Measurements from ENCODE around the gene ENDOV.

Gene ENDOV

GRCh38 chr17:80476877-80477646, 62.1 kb downstream of the ENDOV start:
- Histone ChIP-seq H3K79me2 (ENCODE audit: insufficient read depth, low read depth) (no peaks in the 10 kb centered on the region), H3K4me3 (IDR thresholded peaks at IDR 0.05; ENCODE audit: insufficient read depth, low read depth, low read length) (no peak overlapping the region), H3K27ac (no peak overlapping the region), H3K4me2 (no peak overlapping the region), H3K36me3 (ENCODE audit: insufficient read depth) (no peaks in the 10 kb centered on the region), H4K20me1 (ENCODE audit: insufficient read depth) (no peaks in the 10 kb centered on the region), H2AFZ (ENCODE audit: low read depth) (no peak overlapping the region), H3K4me1 (ENCODE audit: low read depth, poor library complexity, severe bottlenecking) (no peaks in the 10 kb centered on the region), H3K27me3 (ENCODE audit: insufficient read depth, low read depth) (peaks cover 74% of the 10 kb centered on the region), H3K9ac (no peak overlapping the region)
- TF ChIP-seq CTCF (conservative IDR thresholded peaks at IDR 0.05; ENCODE audit: low read depth, low read length), result no peak

GRCh38 chr17:80477647-80478478, 62.9 kb downstream of the ENDOV start:
- H3K4me3 ChIP-seq (IDR thresholded peaks at IDR 0.05; ENCODE audit: insufficient read depth, low read depth, low read length), result no peak overlapping the region
- H3K4me1 ChIP-seq (ENCODE audit: low read depth, poor library complexity, severe bottlenecking), result no peaks in the 10 kb centered on the region
- H3K79me2 ChIP-seq (ENCODE audit: insufficient read depth, low read depth), result no peaks in the 10 kb centered on the region
- no peaks in the 10 kb centered on the region for H4K20me1 ChIP-seq (ENCODE audit: insufficient read depth)
- H3K4me2 ChIP-seq, result no peak overlapping the region
- H3K9ac ChIP-seq, result no peak overlapping the region
- TF ChIP-seq CTCF (conservative IDR thresholded peaks at IDR 0.05; ENCODE audit: low read depth, low read length), result no peak
- peaks cover 74% of the 10 kb centered on the region for H3K27me3 ChIP-seq (ENCODE audit: insufficient read depth, low read depth)
- H3K27ac ChIP-seq, result no peak overlapping the region
- no peak overlapping the region for H2AFZ ChIP-seq (ENCODE audit: low read depth)
- H3K36me3 ChIP-seq (ENCODE audit: insufficient read depth), result no peaks in the 10 kb centered on the region

GRCh38 chr17:80478487-80479245, 63.7 kb downstream of the ENDOV start:
- Histone ChIP-seq H3K4me3 (IDR thresholded peaks at IDR 0.05; ENCODE audit: insufficient read depth, low read depth, low read length) (no peak overlapping the region), H3K79me2 (ENCODE audit: insufficient read depth, low read depth) (no peaks in the 10 kb centered on the region), H3K4me1 (ENCODE audit: low read depth, poor library complexity, severe bottlenecking) (no peaks in the 10 kb centered on the region), H4K20me1 (ENCODE audit: insufficient read depth) (no peaks in the 10 kb centered on the region), H3K27me3 (ENCODE audit: insufficient read depth, low read depth) (peaks cover 74% of the 10 kb centered on the region), H3K36me3 (ENCODE audit: insufficient read depth) (no peaks in the 10 kb centered on the region), H3K4me2 (no peak overlapping the region), H3K9ac (no peak overlapping the region), H3K27ac (no peak overlapping the region), H2AFZ (ENCODE audit: low read depth) (no peak overlapping the region)
- TF ChIP-seq CTCF (conservative IDR thresholded peaks at IDR 0.05; ENCODE audit: low read depth, low read length), result no peak

- peaks cover 74% of the 10 kb centered on the region for H3K27me3 ChIP-seq (ENCODE audit: insufficient read depth, low read depth)
- H2AFZ ChIP-seq (ENCODE audit: low read depth), result no peak overlapping the region
- H4K20me1 ChIP-seq (ENCODE audit: insufficient read depth), result no peaks in the 10 kb centered on the region
- no peaks in the 10 kb centered on the region for H3K4me1 ChIP-seq (ENCODE audit: low read depth, poor library complexity, severe bottlenecking)
- no peak for TF ChIP-seq CTCF (conservative IDR thresholded peaks at IDR 0.05; ENCODE audit: low read depth, low read length)
- no peaks in the 10 kb centered on the region for H3K36me3 ChIP-seq (ENCODE audit: insufficient read depth)
- no peak overlapping the region for H3K9ac ChIP-seq
- H3K27ac ChIP-seq, result no peak overlapping the region
- H3K4me3 ChIP-seq (IDR thresholded peaks at IDR 0.05; ENCODE audit: insufficient read depth, low read depth, low read length), result no peak overlapping the region
- H3K79me2 ChIP-seq (ENCODE audit: insufficient read depth, low read depth), result no peaks in the 10 kb centered on the region
- no peak overlapping the region for H3K4me2 ChIP-seq
Observed at GRCh38 chr17:80479246-80479566, 64.2 kb downstream of the ENDOV start.
